Gastrocnemius medialis (tissue), 4 donors: ENCODE measurements around the gene ITGA2B. TPM values are rescaled to one million over a fixed set of nuclear protein-coding genes. Genes with fewer than 3 reads are reported as not detected.
"Not testable (repeated sequence)": the region's sequence is repeated elsewhere in the genome, so short reads cannot be mapped to it uniquely, and the experiment has no call there.

Experiments used
- ATAC-seq, 2 donors: fragments of 150-250 bp; one replicate each; pipeline ENCODE4 v1.9.1; 2016
- DNase-seq, 2 donors: peaks; one replicate each; pipeline ENCODE4 v3.0.0-alpha.2; 2019
- H3K27ac ChIP-seq, 4 donors: fragments of 200-600 bp; sonication (generic); 1 replicate in 1 of 4; 2 replicates in 3 of 4; pipeline ENCODE4 v1.5.1; 2016 to 2018; ENCODE audit warnings: mild to moderate bottlenecking in 2 of 4, moderate library complexity in 1 of 4
- H3K27me3 ChIP-seq, 3 donors: fragments of 200-600 bp; sonication (generic) in 2 of 3; 1 replicate in 1 of 3; 2 replicates in 2 of 3; pipeline versions ENCODE4 v1.5.1 to v1.6.0; 2016 to 2019; ENCODE audit warnings: mild to moderate bottlenecking in 1 of 3, moderate library complexity in 1 of 3
- H3K36me3 ChIP-seq, 2 donors: fragments of 200-600 bp; sonication (generic) in 1 of 2; one replicate each; pipeline ENCODE4 v1.5.1; 2017 to 2018
- H3K4me1 ChIP-seq, 2 donors: fragments of 200-600 bp; sonication (generic) in 1 of 2; one replicate each; pipeline ENCODE4 v1.5.1; 2016 to 2017; ENCODE audit warnings: mild to moderate bottlenecking in 2 of 2
- H3K4me3 ChIP-seq, 4 donors: fragments of 200-600 bp; sonication (generic) in 3 of 4; 1 replicate in 1 of 4; 2 replicates in 3 of 4; pipeline ENCODE4 v1.5.1; 2016 to 2019; ENCODE audit warnings: mild to moderate bottlenecking in 2 of 4
- H3K9me3 ChIP-seq, 3 donors: fragments of 200-600 bp; sonication (generic) in 2 of 3; 1 replicate in 1 of 3; 2 replicates in 2 of 3; pipeline ENCODE4 v1.5.1; 2016 to 2019
- CTCF ChIP-seq, 5 experiments: fragments of 450-650 bp in 3 of 5; fragments of 200-600 bp in 2 of 5; sonication (generic) in 2 of 5; IDR thresholded peaks in 4 of 5; conservative IDR thresholded peaks in 1 of 5; 1 replicate in 4 of 5; 2 replicates in 1 of 5; pipeline ENCODE4 v1.5.1; 2016 to 2019; ENCODE audit warnings: antibody characterized with exemption in 5 of 5, mild to moderate bottlenecking in 3 of 5, moderate library complexity in 3 of 5
- POLR2A ChIP-seq, 2 donors: fragments of 450-650 bp; IDR thresholded peaks; one replicate each; pipeline ENCODE4 v1.6.1; 2017; ENCODE audit warnings: antibody characterized with exemption in 2 of 2, mild to moderate bottlenecking in 2 of 2, moderate library complexity in 2 of 2
- in situ Hi-C, 4 donors: fragments of 200-750 bp; cut with MboI; loops; one replicate each; pipeline versions ENCODE4 v1.15.0 to v1.8.0; 2017; ENCODE audit warnings: low sequenced_read_pairs in 4 of 4
- intact Hi-C: fragments of 100-400 bp; cut with DNase I; formaldehyde crosslinking; loops from one replicate; pipeline ENCODE4 v1.15.1; 2023; ENCODE audit warnings: low total_unique reads
- total RNA-seq, 4 donors: library from RNA; depleted of rRNA; stranded (reverse); fragments of >200 nt; gene quantifications; one replicate each; pipeline versions ENCODE4 v1.1.0 to v1.2.3, GENCODE V29; 2016

ITGA2B gene
- total RNA-seq, 4 donors from 2014 or later: 0.33 TPM; not detected in 3

DNA sequence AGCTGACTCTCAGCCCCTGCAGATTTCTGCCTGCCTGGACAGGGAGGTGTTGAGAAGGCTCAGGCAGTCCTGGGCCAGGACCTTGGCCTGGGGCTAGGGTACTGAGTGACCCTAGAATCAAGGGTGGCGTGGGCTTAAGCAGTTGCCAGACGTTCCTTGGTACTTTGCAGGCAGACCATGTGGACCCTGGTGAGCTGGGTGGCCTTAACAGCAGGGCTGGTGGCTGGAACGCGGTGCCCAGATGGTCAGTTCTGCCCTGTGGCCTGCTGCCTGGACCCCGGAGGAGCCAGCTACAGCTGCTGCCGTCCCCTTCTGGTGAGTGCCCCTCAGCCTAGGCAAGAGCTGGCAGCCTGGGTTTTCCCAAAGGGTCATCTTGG, 40.5 kb downstream of the ITGA2B start:
- peaks cover 7 to 8% of the 10 kb centered on the region in 2 donors for H3K4me1 ChIP-seq
- DNase-seq (no peak), ATAC-seq (no peak)
- no peak for TF ChIP-seq CTCF (IDR thresholded peaks at IDR 0.05 in 4 of 5, conservative IDR thresholded peaks at IDR 0.05 in 1 of 5)
- H3K27me3 ChIP-seq: no peaks in the 10 kb centered on the region
- intact Hi-C loops (loop anchor here (5.0 kb wide), 1 partner anchor 137 kb away; no protein-coding TSS in a partner anchor), in situ Hi-C loops (no loop called here)
- no peak overlapping the region for H3K4me3 ChIP-seq
- no peak overlapping the region for H3K27ac ChIP-seq
- H3K36me3 ChIP-seq: peaks cover 0 to 36% of the 10 kb centered on the region in 2 donors
- H3K9me3 ChIP-seq: no peaks in the 10 kb centered on the region

DNA sequence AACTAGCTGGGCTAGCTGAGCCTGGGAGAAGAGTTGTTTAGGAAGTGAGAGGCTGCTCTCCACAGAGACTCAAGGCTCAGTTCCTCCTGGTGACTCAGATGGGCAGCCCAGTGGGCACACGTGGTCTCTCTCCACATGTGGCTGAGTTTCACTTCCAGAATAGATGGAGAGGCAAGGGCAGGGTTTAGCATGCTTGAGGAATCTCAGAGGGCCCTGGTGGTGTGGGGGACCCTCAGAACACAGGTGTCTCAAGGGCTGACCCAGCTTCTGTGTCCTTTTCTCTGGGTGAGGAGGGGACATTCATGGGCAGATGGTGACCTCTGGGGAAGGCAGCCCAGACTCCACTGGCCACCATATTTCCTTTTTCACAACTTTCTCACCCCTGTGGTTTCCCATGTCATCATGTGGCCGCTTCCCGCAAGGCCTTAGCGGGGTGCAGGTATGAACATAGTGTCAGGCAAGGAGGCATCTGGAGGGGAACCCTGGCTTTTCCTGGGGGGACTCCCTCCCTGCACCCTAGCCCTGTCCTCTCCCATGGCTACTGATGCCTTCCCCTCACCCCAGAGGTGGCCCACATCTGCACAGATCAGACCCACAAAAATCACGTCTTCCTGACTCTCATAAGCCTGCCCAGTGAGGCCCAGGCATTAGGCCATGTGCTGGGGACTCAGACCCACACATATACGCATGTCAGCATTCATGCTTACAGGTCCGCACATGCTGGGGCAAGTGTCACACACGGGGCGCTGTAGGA, 41.0 kb downstream of the ITGA2B start:
- intact Hi-C loops (loop anchor here (5.0 kb wide), 1 partner anchor 136 kb away; no protein-coding TSS in a partner anchor), in situ Hi-C loops (no loop called here)
- Histone ChIP-seq H3K27me3 (no peaks in the 10 kb centered on the region), H3K36me3 (peaks cover 0 to 36% of the 10 kb centered on the region in 2 donors), H3K4me1 (peaks cover 7 to 8% of the 10 kb centered on the region in 2 donors), H3K9me3 (no peaks in the 10 kb centered on the region), H3K27ac (no peak overlapping the region), H3K4me3 (no peak overlapping the region)
- ATAC-seq (no peak), DNase-seq (peak in 1 of 2 donors; percentile 44)
- no peak for TF ChIP-seq POLR2A (IDR thresholded peaks at IDR 0.05)
- no peak for TF ChIP-seq CTCF (IDR thresholded peaks at IDR 0.05 in 4 of 5, conservative IDR thresholded peaks at IDR 0.05 in 1 of 5)

GRCh38 chr17:44347206-44348055, 42.0 kb downstream of the ITGA2B start:
- in situ Hi-C loops, H3K27ac ChIP-seq, H3K4me1 ChIP-seq, H3K4me3 ChIP-seq, H3K27me3 ChIP-seq, DNase-seq, ATAC-seq, H3K9me3 ChIP-seq: not testable (repeated sequence)
- H3K36me3 ChIP-seq: peaks cover 0 to 27% of the 10 kb centered on the region in 2 donors
- intact Hi-C loops: loop anchor here (5.0 kb wide), 1 partner anchor 135 kb away; no protein-coding TSS in a partner anchor

DNA sequence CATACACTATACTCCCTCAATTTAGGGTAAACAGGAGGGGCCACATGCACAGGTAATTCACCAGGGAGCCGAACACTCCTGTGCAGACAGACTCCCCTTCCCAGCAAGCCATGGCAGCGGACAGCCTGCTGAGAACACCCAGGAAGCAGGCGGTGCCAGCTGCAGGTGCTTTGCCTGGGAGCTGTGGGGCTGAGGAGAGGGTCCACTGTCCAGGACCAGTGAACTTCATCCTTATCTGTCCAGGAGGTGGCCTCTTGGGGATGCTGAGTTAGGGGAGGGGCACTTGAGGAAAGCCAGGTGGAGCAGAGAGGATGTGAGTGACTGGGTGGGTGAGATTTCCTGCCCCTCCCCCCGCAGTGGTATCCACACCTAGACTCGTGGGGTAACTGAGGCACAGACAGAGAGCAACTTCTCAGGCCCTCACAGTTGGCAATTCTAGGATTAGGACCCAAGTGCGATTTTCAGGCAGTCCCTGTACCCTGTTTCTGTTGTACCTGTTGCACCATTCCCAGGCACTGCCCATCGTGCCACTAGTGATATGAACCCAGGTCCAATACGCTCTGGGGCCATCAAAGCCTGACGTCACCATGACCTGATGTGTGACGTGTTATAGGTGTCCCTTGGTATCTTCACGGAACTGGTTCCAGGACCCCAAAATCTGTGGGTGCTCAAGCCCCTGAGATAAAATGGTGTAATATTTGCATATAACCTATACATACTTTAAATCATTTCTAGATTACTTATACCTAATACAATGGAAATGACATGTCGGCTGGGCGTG, 43.2 kb downstream of the ITGA2B start:
- no peak for DNase-seq
- Histone ChIP-seq H3K4me3 (peak overlapping the region; percentile 73 to 87 (median 78)), H3K4me1 (peaks cover 7 to 8% of the 10 kb centered on the region in 2 donors), H3K27me3 (no peaks in the 10 kb centered on the region), H3K9me3 (no peaks in the 10 kb centered on the region), H3K36me3 (peaks cover 0 to 16% of the 10 kb centered on the region in 2 donors), H3K27ac (peak overlapping the region; percentile 83 to 93 (median 84))
- intact Hi-C loops (loop anchor here (5.0 kb wide), 1 partner anchor 134 kb away; no protein-coding TSS in a partner anchor), in situ Hi-C loops (no loop called here)
- no peak for ATAC-seq
- TF ChIP-seq POLR2A (IDR thresholded peaks at IDR 0.05) (no peak), CTCF (IDR thresholded peaks at IDR 0.05 in 4 of 5, conservative IDR thresholded peaks at IDR 0.05 in 1 of 5) (no peak)
